ENCODE results near the gene FPR1.
"Not testable (repeated sequence)": the region's sequence is repeated elsewhere in the genome, so short reads cannot be mapped to it uniquely, and the experiment has no call there.

The FPR1 gene

DNA sequence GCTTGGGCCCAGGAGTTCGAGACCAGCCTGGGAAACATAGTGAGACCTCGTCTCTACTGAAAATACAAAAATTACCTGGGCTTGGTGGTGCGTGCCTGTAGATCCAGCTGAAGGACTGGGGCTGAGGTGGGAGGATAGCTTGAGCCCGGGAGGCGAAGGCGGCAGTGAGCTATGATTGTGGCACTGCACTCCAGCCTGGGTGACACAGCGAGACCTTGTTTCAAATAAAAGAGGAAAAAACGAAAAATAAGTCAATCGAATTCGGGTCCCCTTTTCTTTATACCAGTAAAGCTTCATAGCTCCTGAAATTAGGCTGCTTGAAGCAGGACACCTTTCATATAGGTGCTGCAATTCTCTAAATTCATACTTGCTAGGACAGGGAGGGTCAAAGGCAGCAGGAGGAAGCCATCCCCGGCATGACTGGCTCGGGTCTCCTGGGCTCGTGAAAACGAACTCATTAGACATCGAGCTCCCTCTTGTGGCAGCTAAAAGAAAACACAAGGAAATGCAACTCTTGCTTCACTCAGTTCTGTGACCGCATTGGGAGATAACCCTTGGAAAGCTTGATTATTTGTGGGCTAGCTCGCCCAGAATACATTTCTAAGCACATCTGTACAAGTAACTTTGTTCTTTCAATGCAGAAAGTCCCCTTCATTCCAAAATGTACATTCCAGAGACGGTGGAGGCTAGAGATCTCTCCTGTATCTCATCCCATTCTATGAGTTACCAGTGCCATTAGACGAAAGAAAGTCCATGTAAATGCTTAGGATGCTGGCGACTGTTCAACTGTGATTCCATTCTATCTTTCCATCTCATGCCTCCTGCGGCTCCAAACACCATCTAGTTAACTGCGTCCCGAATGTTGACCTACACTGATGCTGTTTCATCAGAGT, 26.1 kb upstream of the FPR1 start:
- DNase-seq = peak; percentile 79

- DNase-seq = not testable (repeated sequence)
These were observed 24.9 kb upstream of the FPR1 start for GRCh38 chr19:51776561-51776960.

DNA sequence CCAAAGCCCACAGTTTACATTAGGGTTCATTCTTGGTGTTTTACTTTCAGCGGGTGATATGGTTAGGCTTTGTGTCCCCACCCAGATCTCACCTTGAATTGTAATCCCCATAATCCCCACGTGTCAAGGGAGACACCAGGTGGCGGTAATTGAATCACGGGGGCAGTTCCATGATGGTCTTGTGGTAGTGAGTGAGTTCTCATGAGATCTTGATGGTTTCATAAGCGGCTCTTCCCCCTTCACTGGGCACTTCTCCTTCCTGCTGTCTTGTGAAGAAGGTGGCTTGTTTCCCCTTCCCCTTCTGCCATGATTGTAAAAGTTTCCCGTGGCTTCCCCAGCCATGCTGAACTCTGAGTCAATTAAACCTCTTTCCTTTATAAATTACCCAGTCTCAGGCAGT, 21.3 kb upstream of the FPR1 start:
- no peak for DNase-seq

GRCh38 chr19:51771376-51772130, 19.9 kb upstream of the FPR1 start:
- no peak for DNase-seq

- DNase-seq = no peak
These were observed 14.8 kb upstream of the FPR1 start for GRCh38 chr19:51766461-51766860.

DNA sequence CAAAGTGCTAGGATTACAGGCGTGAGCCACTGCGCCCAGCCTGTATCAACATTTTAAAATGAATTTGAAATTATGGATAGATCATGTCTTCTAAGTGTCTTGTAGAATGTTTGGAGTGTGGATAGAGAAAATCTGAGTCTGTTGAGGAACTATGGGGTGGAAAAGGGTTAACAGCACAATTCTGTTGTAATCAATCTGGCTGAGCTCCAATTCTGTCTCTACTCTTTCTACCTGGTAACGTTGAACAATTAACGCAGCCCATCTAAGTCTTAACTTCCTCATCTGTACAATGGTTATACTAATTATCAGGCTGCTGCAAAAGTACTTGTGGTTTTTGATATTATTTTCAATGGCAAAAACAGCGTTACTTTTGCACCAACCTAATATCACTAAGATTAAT, 13.4 kb upstream of the FPR1 start:
- no peak for DNase-seq

- no peak for DNase-seq
These were observed 10.0 kb upstream of the FPR1 start for GRCh38 chr19:51761696-51762095.

DNA sequence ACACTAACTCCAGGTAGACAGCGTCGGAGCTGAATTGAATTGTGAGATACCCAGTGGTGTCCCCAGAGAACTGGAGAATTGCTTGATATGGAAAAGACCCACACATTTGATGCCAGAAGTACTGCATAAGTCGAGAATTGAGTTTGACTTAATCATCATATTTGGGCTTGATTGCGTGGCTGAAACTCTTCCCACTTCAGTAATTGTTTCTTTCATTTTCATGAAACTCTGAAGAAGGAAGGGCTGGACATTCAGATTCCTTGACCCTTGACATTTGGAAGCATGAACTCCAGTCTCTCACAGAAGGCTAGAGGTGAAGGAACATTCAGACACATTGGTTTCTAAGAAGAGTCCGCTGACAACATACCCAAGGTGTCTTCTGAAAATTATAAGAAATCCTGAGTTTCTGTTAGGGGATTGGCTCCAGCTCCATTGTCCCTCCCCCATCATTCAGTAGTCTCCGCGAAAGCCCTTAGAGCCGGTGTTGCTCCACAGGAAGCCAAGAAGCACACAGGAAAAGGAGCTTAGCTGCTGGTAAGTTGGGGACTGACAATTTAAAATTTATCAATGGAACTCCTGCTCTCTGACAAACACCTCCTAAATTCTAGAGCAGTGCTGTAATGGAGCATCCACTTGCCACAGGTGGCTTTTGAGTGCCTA, 9.1 kb upstream of the FPR1 start, which contains the start of gene FPR2:
TSS of gene FPR2 (plus strand) at position 484 of the 660 bp plus-strand sequence. CDS start 7,479 bp downstream, outside the sequence.
- DNase-seq = no peak

- DNase-seq = no peak
These were observed 3.9 kb upstream of the FPR1 start for GRCh38 chr19:51755571-51755970.

GRCh38 chr19:51754770-51755169, 3.1 kb upstream of the FPR1 start:
- no peak for DNase-seq

DNA sequence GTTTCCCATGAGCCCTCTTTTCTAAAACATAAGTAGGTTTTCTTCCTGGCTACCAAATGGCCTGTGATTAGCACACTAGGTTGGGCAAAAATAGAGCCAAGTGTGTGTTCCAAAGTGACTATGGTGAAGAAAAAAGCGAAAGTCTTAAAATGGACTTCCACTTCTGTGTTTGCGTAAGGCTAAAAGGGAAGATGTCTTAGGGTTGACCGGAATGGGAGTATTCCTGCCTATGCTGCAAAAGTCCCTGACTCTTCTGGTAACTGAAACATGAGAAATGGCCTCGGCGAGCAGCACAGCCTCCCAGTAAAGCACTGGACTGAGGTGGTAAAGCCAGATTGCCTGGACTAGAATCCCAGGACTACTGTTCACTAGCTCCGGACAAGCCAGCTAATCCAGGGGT, 2.4 kb upstream of the FPR1 start:
- DNase-seq = no peak

DNA sequence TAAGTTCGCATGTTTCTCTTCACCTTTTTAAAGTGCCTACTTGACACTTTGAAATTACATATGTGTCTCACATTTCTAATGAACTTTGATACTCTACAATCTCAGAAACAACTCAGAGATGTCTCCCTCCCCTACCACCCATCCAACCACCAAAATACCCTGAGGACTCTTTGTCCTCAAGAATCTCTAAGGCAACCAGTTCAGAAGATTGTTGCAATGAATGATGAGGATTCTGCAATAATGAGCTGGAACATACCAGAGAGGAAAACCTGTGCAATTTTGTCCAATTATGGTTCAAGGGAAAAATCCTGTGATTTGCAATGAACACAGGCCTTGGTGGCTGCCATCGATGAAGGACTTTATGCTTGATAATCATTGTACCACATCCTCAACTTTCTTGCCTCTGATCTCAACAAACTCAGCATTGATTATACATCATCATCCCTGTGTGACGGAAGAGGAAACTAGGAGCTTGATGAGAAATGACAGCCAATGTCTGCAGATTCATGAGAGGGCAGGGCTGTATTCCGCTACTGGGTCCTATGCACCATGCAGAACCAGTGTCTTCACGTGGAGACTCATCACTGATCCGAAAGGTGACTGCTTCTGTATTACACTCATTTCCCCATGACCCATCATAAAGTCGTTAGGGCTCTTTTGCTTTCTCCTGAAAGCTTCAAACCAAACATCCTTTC, 1.1 kb downstream of the FPR1 start:
- DNase-seq = peak; percentile 39

- peak; percentile 60 for DNase-seq
These were observed 1.7 kb downstream of the FPR1 start for GRCh38 chr19:51749979-51750378.

DNA sequence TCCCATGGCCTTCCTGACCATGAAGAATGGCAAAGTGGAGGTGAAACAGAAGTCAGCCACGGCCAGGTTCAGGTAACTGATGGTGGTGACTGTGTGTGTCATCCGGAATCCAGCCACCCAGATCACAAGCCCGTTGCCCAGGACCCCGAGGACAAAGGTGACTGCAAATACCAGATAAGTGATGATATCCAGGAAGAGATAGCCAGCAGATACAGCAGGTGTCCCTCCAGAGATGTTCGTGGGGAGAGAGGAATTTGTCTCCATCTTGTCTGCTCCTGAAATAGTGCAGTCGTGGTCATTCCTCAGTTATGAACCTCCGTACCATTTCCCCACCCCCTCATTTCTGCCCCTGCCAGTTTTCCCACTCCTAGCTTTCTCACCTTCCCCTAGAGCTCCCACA, 4.9 kb downstream of the FPR1 start:
- DNase-seq = no peak

DNA sequence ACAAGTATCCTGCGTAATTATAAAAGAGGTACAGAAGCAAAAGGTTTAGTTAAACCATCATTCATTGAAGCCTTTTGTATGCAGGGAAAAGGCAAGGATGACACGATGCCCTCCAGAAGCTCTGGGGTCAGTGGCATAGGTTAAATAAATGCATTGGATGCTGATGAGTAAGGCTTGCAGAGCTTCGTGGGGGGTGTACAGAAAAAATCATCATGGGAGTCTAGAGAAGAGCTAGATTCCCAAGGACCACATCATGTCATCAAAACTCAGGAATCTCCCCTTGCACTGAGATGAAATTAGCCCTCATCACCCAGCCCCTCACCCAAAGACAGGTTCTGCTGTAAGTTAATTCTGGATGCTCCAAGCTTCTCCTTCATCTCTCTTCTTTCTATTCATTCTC, 8.3 kb downstream of the FPR1 start:
- DNase-seq = peak; percentile 83

DNA sequence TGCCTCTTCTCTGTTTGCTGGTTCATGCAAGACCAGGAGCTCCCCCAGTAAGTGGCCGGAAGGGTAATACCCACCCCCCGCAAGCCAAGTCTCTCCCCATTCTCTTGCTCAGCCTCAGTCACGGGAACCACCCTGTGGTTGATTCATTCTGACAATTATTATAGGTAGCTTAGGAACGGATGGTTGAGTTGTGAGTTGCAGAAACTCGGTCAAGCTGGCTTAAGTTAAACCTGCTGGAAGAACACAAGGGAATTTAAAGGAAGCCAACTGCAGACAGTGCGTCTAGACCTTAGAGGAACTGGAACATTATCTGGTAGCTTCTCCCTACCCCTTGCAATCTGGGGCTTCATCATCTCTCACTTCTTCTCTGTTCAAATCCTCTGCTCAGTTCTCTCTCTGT, 8.9 kb downstream of the FPR1 start:
- peak; percentile 93 for DNase-seq

GRCh38 chr19:51740356-51740755, 11.3 kb downstream of the FPR1 start:
- DNase-seq = no peak

DNA sequence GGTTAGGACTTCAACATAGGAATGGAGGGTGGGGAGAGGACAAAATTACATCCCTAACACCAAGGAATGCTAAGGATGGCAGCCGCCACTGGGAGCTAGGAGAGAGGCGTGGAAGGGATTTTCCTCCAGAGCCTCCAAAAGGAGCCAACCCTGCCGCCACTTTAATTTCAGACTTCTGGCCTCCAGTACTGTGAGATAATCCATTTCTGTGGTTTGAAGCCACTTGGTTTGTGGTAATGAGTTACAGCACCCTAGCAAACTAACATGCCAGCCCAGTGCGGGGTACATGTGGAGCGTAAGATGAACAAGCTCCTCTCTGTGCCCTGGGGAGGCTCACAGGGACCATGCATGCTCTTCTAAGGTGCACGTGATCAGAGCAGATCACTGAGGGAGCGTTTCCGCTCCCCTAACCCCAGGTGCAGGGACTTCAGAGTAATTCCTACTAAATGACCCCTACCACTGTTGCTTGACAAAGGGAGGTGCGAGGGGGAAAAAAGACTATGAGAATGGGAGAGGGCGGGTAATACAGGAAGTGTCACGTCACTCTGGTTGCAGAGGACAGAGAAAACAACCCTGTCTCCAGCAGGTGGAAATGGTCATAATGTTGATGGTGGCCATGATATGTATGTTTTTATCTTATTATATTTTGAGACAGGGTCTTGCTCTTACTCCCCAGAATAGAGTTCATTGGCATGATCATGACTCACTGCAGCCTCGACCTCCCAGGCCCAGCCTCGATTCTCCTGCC, 12.0 kb downstream of the FPR1 start:
- DNase-seq = no peak

- not testable (repeated sequence) for DNase-seq
These were observed 13.2 kb downstream of the FPR1 start for GRCh38 chr19:51738523-51738922.

- DNase-seq = no peak
These were observed 13.8 kb downstream of the FPR1 start for GRCh38 chr19:51737924-51738323.

DNA sequence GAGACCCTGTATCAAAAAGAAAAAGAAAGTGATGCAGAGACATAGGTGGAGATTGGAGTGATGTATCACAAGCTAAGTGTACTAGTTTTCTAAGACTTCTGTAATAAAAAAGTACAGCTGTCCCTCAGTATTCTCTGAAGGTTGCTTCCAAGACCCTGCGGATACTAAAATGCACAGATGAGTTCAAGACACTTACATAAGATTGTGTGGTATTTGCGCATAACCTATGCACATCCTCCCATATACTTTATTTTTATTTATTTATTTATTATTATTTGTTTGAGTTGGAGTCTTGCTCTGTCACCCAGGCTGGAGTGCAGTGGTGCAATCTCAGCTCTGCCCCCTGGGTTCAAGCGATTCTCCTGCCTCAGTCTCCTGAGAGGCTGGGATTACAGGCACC, 14.3 kb downstream of the FPR1 start:
- DNase-seq = no peak

Data from fibroblast of skin of right biceps (primary cell).